Osteocyte (in vitro differentiated cells): ENCODE data around the gene SLC6A20. TPM values are rescaled to one million over a fixed set of nuclear protein-coding genes. Genes with fewer than 3 reads are reported as not detected.

Source experiments
- DNase-seq: peaks from one replicate; pipeline ENCODE4 v3.0.0; 2021; ENCODE audit warnings: mixed read lengths; ENCODE audit not compliant: unreplicated experiment; ENCODE audit errors: extremely low spot score
- H3K27ac Mint-ChIP-seq: one replicate; pipeline ENCODE4 v1.8.0; 2021; ENCODE audit warnings: mild to moderate bottlenecking, mixed read lengths; ENCODE audit not compliant: unreplicated experiment
- H3K27me3 Mint-ChIP-seq: one replicate; pipeline ENCODE4 v1.8.0; 2021; ENCODE audit warnings: mixed read lengths; ENCODE audit not compliant: unreplicated experiment
- H3K36me3 Mint-ChIP-seq: one replicate; pipeline ENCODE4 v1.8.0; 2021; ENCODE audit warnings: mixed read lengths; ENCODE audit not compliant: unreplicated experiment
- H3K4me1 Mint-ChIP-seq: one replicate; pipeline ENCODE4 v1.8.0; 2021; ENCODE audit warnings: mixed read lengths; ENCODE audit not compliant: unreplicated experiment
- H3K4me3 Mint-ChIP-seq: one replicate; pipeline ENCODE4 v1.8.0; 2021; ENCODE audit warnings: mild to moderate bottlenecking, moderate library complexity, mixed read lengths; ENCODE audit not compliant: unreplicated experiment
- H3K9me3 Mint-ChIP-seq: one replicate; pipeline ENCODE4 v1.8.0; 2021; ENCODE audit warnings: mixed read lengths; ENCODE audit not compliant: unreplicated experiment
- CTCF ChIP-seq: fragments of 200-600 bp; sonication (generic); IDR thresholded peaks from 2 replicates; pipeline ENCODE4 v1.5.0; 2021; ENCODE audit warnings: antibody characterized with exemption, mild to moderate bottlenecking, moderate library complexity
- total RNA-seq: library from RNA; stranded (reverse); gene quantifications from 2 replicates; pipeline ENCODE4 v1.2.1, GENCODE V29; 2021

The SLC6A20 gene
- total RNA-seq, 1 donor from 2014 or later, result not detected

GRCh38 chr3:45792036-45792435 is 4.3 kb downstream of the SLC6A20 start:
- Mint-ChIP-seq H3K27me3 (peaks cover 79% of the 10 kb centered on the region), H3K9me3 (peaks cover 13% of the 10 kb centered on the region), H3K4me3 (no peak overlapping the region)

GRCh38 chr3:45790596-45790995 is 5.7 kb downstream of the SLC6A20 start:
- peak; percentile 32 for DNase-seq
- no peak overlapping the region for H3K27ac Mint-ChIP-seq
- TF ChIP-seq CTCF, result no peak
- H3K4me1 Mint-ChIP-seq, result peaks cover 4% of the 10 kb centered on the region
- peaks cover 2% of the 10 kb centered on the region for H3K36me3 Mint-ChIP-seq
- H3K27me3 Mint-ChIP-seq, result peaks cover 85% of the 10 kb centered on the region
- H3K9me3 Mint-ChIP-seq, result peaks cover 13% of the 10 kb centered on the region
- no peak overlapping the region for H3K4me3 Mint-ChIP-seq

More at GRCh38 chr3:45792036-45792435, 4.3 kb downstream of the SLC6A20 start:
- Mint-ChIP-seq H3K4me1 (peaks cover 9% of the 10 kb centered on the region), H3K36me3 (peaks cover 2% of the 10 kb centered on the region), H3K27ac (no peak overlapping the region)
- TF ChIP-seq CTCF, result no peak
- DNase-seq, result peak; percentile 68

GRCh38 chr3:45789235-45789812 is 7.0 kb downstream of the SLC6A20 start:
- TF ChIP-seq CTCF, result no peak
- no peak for DNase-seq
- H3K4me1 Mint-ChIP-seq, result no peaks in the 10 kb centered on the region
- H3K4me3 Mint-ChIP-seq, result no peak overlapping the region
- H3K27ac Mint-ChIP-seq, result no peak overlapping the region
- H3K9me3 Mint-ChIP-seq, result peaks cover 18% of the 10 kb centered on the region
- H3K36me3 Mint-ChIP-seq, result peaks cover 2% of the 10 kb centered on the region
- H3K27me3 Mint-ChIP-seq, result peaks cover 82% of the 10 kb centered on the region

GRCh38 chr3:45787551-45787950 is 8.8 kb downstream of the SLC6A20 start:
- no peak overlapping the region for H3K27ac Mint-ChIP-seq

More at GRCh38 chr3:45787551-45787950, 8.8 kb downstream of the SLC6A20 start:
- Mint-ChIP-seq H3K4me1 (no peaks in the 10 kb centered on the region), H3K4me3 (no peak overlapping the region), H3K27me3 (peaks cover 71% of the 10 kb centered on the region), H3K36me3 (peaks cover 2% of the 10 kb centered on the region), H3K9me3 (peaks cover 20% of the 10 kb centered on the region)
- DNase-seq, result peak; percentile 27
- TF ChIP-seq CTCF, result no peak
